IMR-90 (cell line): ENCODE results near the gene GAREM1. TPM values are rescaled to one million over a fixed set of nuclear protein-coding genes. Genes with fewer than 3 reads are reported as not detected.
"Not testable (repeated sequence)": the region's sequence is repeated elsewhere in the genome, so short reads cannot be mapped to it uniquely, and the experiment has no call there.

Source experiments
- ATAC-seq: fragments of 200-7000 bp; cut with Tn5 transposase; 2 replicates; pipeline ENCODE4 v1.9.1; 2020; ENCODE audit warnings: low read depth, mild to moderate bottlenecking, moderate library complexity
- BruUV-seq: library from RNA; stranded (reverse); fragments of 400-500 nt; replicated peaks from 2 replicates; lab custom pipeline; 2021; lab: Mats Ljungman, UMichigan
- CTCF ChIA-PET: fragments of 300-600 bp; formaldehyde crosslinking; extraction: SDS; loops from one replicate; lab custom pipeline; 2021; ENCODE audit warnings: antibody characterized with exemption; lab: Yijun Ruan, JAX
- POLR2A ChIA-PET: fragments of 300-600 bp; sonication (Branson Sonifier 250); formaldehyde crosslinking; loops from one replicate; lab custom pipeline; 2022; ENCODE audit warnings: antibody characterized with exemption; ENCODE audit not compliant: unreplicated experiment; lab: Charles Lee
- DNase-seq: peaks from one replicate; pipeline ENCODE4 v3.0.0; 2013
- H2AFZ ChIP-seq: replicated peaks from 2 replicates; pipeline ENCODE3; 2013; ENCODE audit warnings: low read length, mild to moderate bottlenecking; ENCODE audit not compliant: poor library complexity
- H2AK5ac ChIP-seq: 2 replicates; pipeline ENCODE4 v1.6.1; 2013; ENCODE audit warnings: low read depth, low read length, inconsistent platforms
- H2AK9ac ChIP-seq: replicated peaks from 2 replicates; pipeline ENCODE3; 2013; ENCODE audit warnings: mild to moderate bottlenecking, low read depth, low read length, moderate library complexity; ENCODE audit not compliant: poor library complexity
- H2BK120ac ChIP-seq: 2 replicates; pipeline ENCODE4 v1.6.1; 2013; ENCODE audit warnings: low read depth, low read length, inconsistent platforms
- H2BK15ac ChIP-seq: 3 replicates; pipeline ENCODE4 v1.6.1; 2013; ENCODE audit warnings: low read depth, low read length, inconsistent platforms
- H2BK20ac ChIP-seq: 2 replicates; pipeline ENCODE4 v1.6.1; 2013; ENCODE audit warnings: low read depth, mild to moderate bottlenecking, inconsistent platforms, low read length, moderate library complexity
- H2BK5ac ChIP-seq: 2 replicates; pipeline ENCODE4 v1.6.1; 2013; ENCODE audit warnings: mild to moderate bottlenecking, low read depth, low read length, inconsistent platforms; ENCODE audit not compliant: poor library complexity, severe bottlenecking
- H3K14ac ChIP-seq: replicated peaks from 2 replicates; pipeline ENCODE4 v1.6.1; 2013; ENCODE audit warnings: low read depth, low read length, inconsistent platforms
- H3K18ac ChIP-seq: 2 replicates; pipeline ENCODE4 v1.6.1; 2013; ENCODE audit warnings: low read depth, low read length, control low read depth
- H3K23ac ChIP-seq: 2 replicates; pipeline ENCODE4 v1.6.1; 2013; ENCODE audit warnings: low read depth, low read length, inconsistent platforms
- H3K27ac ChIP-seq: 2 replicates; pipeline ENCODE4 v1.5.1; 2013; ENCODE audit warnings: mild to moderate bottlenecking, control low read depth, low read length; ENCODE audit not compliant: insufficient read depth
- H3K27me3 ChIP-seq: 2 replicates; pipeline ENCODE4 v1.6.1; 2013; ENCODE audit warnings: low read length; ENCODE audit not compliant: control insufficient read depth, insufficient read depth
- H3K36me3 ChIP-seq: 2 replicates; pipeline ENCODE4 v1.6.1; 2013; ENCODE audit warnings: low read length, mixed read lengths; ENCODE audit not compliant: control insufficient read depth, insufficient read depth
- H3K4ac ChIP-seq: 2 replicates; pipeline ENCODE4 v1.6.1; 2013; ENCODE audit warnings: low read depth, low read length, inconsistent platforms
- H3K4me1 ChIP-seq: 2 replicates; pipeline ENCODE4 v1.6.1; 2013; ENCODE audit warnings: low read length, mixed read lengths; ENCODE audit not compliant: control insufficient read depth, insufficient read depth
- H3K4me2 ChIP-seq: 2 replicates; pipeline ENCODE4 v1.6.1; 2013; ENCODE audit warnings: low read depth, mild to moderate bottlenecking, control low read depth, low read length, moderate library complexity
- H3K4me3 ChIP-seq: 2 replicates; pipeline ENCODE4 v1.5.1; 2013; ENCODE audit warnings: low read depth, mild to moderate bottlenecking, control low read depth, low read length, moderate library complexity; ENCODE audit not compliant: insufficient read depth
- H3K56ac ChIP-seq: 2 replicates; pipeline ENCODE4 v1.6.1; 2013; ENCODE audit warnings: low read length, inconsistent platforms; ENCODE audit not compliant: insufficient read depth; ENCODE audit errors: extremely low read depth
- H3K79me1 ChIP-seq, 2 experiments: 2 replicates each; pipeline ENCODE4 v1.6.1; 2013; ENCODE audit warnings: low read length in 2 of 2, inconsistent platforms in 1 of 2, low read depth in 1 of 2
- H3K9ac ChIP-seq: 2 replicates; pipeline ENCODE4 v1.6.1; 2013; ENCODE audit warnings: low read depth, low read length, control low read depth
- H3K9me1 ChIP-seq: 2 replicates; pipeline ENCODE4 v1.6.1; 2013; ENCODE audit warnings: low read length, inconsistent platforms; ENCODE audit not compliant: insufficient read depth
- H3K9me3 ChIP-seq: 2 replicates; pipeline ENCODE4 v1.6.1; 2013; ENCODE audit warnings: low read length; ENCODE audit not compliant: control insufficient read depth, insufficient read depth
- H4K20me1 ChIP-seq: 2 replicates; pipeline ENCODE4 v1.6.1; 2013; ENCODE audit warnings: low read length, inconsistent platforms; ENCODE audit not compliant: insufficient read depth
- H4K5ac ChIP-seq: 2 replicates; pipeline ENCODE4 v1.6.1; 2013; ENCODE audit warnings: mild to moderate bottlenecking, low read depth, low read length, control low read depth
- H4K8ac ChIP-seq, 2 experiments: 2 replicates each; pipeline ENCODE4 v1.6.1; 2013; ENCODE audit warnings: low read depth in 2 of 2, low read length in 2 of 2, control low read depth in 1 of 2, inconsistent platforms in 1 of 2
- H4K91ac ChIP-seq: 2 replicates; pipeline ENCODE4 v1.6.1; 2013; ENCODE audit warnings: low read depth, low read length, inconsistent platforms; ENCODE audit not compliant: insufficient read depth
- CEBPB ChIP-seq: IDR thresholded peaks from 2 replicates; pipeline ENCODE4 v1.6.1; 2012; ENCODE audit warnings: low read depth, low read length, improper control_type of control experiment
- ELK1 ChIP-seq: fragments of 150-350 bp; IDR thresholded peaks from 2 replicates; pipeline ENCODE4 v1.6.1; 2016; ENCODE audit warnings: low read depth, mild to moderate bottlenecking, low read length, moderate library complexity, borderline replicate concordance
- MAFK ChIP-seq: IDR thresholded peaks from 2 replicates; pipeline ENCODE4 v1.6.1; 2012; ENCODE audit warnings: low read depth, low read length, improper control_type of control experiment
- MAZ ChIP-seq: IDR thresholded peaks from 2 replicates; pipeline ENCODE4 v1.6.1; 2012; ENCODE audit warnings: low read depth, mild to moderate bottlenecking, low read length, improper control_type of control experiment, moderate library complexity, borderline replicate concordance
- RCOR1 ChIP-seq: IDR thresholded peaks from 2 replicates; pipeline ENCODE4 v1.6.1; 2012; ENCODE audit warnings: mild to moderate bottlenecking, low read length, improper control_type of control experiment; ENCODE audit not compliant: insufficient replicate concordance
- WGBS, 2 experiments: methylation state at CpG; one replicate each; pipeline versions ENCODE4 v1.1.5 to v1.1.7; 2013; ENCODE audit warnings: missing lambda C conversion rate in 2 of 2; ENCODE audit not compliant: insufficient read length in 1 of 2; ENCODE audit errors: extremely low coverage in 2 of 2; 5-methylcytosine and 5-hydroxymethylcytosine counted together
- dilution Hi-C: fragments of 300-500 bp; cut with HindIII; formaldehyde crosslinking; loops from one replicate; pipeline ENCODE4 v1.14.3; 2018; ENCODE audit warnings: low sequenced_read_pairs; ENCODE audit not compliant: unreplicated experiment
- in situ Hi-C: fragments of 300-500 bp; cut with MboI; formaldehyde crosslinking; loops from 3 replicates; pipeline ENCODE4 v1.14.3; 2019; ENCODE audit warnings: low sequenced_read_pairs, inconsistent platforms, mixed read lengths
- intact Hi-C: fragments of 100-400 bp; cut with micrococcal nuclease; formaldehyde crosslinking; loops from 2 replicates; pipeline ENCODE4 v1.10.0; 2022
- polyA plus RNA-seq, 3 experiments: library from polyadenylated mRNA; depleted of rRNA; stranded (reverse); fragments of >200 nt; gene quantifications; 2 replicates each; pipeline ENCODE4 v1.2.3, GENCODE V29; 2012; ENCODE audit warnings: low replicate concordance in 1 of 3
- total RNA-seq: library from RNA; depleted of rRNA; stranded (reverse); fragments of >200 nt; gene quantifications from 2 replicates; pipeline ENCODE4 v1.2.3, GENCODE V29; 2012

The GAREM1 gene
- total and polyA plus RNA-seq, 2 of the 4 experiments (the other 2 are of a cell fraction) = 1.4 to 2.3 TPM

GRCh38 chr18:32476106-32476505, 5.4 kb upstream of the GAREM1 start:
- Histone ChIP-seq H4K5ac (no peak overlapping the region), H4K91ac (no peak overlapping the region), H2BK20ac (no peak overlapping the region), H2BK15ac (no peak overlapping the region), H3K18ac (no peak overlapping the region), H4K20me1 (no peaks in the 10 kb centered on the region), H3K4me1 (no peaks in the 10 kb centered on the region; the same call in 1 of the 2 replicates), H3K27me3 (peaks cover 11% of the 10 kb centered on the region), H2BK120ac (no peak overlapping the region), H3K27ac (no peak overlapping the region), H2AFZ (no peak overlapping the region), H3K36me3 (no peaks in the 10 kb centered on the region), H2AK9ac (no peak overlapping the region), H2BK5ac (no peak overlapping the region), H3K9me3 (no peaks in the 10 kb centered on the region), H3K56ac (no peak overlapping the region), H3K9me1 (no peaks in the 10 kb centered on the region; the same call in 1 of the 2 replicates), H3K9ac (no peak overlapping the region), H2AK5ac (no peak overlapping the region), H3K4me3 (no peak overlapping the region), H3K14ac (no peak overlapping the region), H3K79me1 (no peaks in the 10 kb centered on the region), H3K4ac (no peak overlapping the region), H3K4me2 (no peak overlapping the region), H4K8ac (no peak overlapping the region), H3K23ac (no peak overlapping the region)
- ATAC-seq = no peak
- intact Hi-C loops = no loop called here
- dilution Hi-C loops = no loop called here
- POLR2A ChIA-PET = no interaction called here
- no TSS peak for BruUV-seq
- CTCF ChIA-PET = no interaction called here
- in situ Hi-C loops = no loop called here
- no CpG with 5 or more reads among the region's 2 CpGs for WGBS, 2 experiments
- TF ChIP-seq RCOR1 (no peak), ELK1 (no peak), MAZ (no peak), MAFK (no peak), CEBPB (no peak)
- no peak for DNase-seq

- 84% methylated on average over 8 of the region's 12 CpGs; no CpG with 5 or more reads in 1 of the 2 experiments for WGBS, 2 experiments
- H3K79me1 ChIP-seq, H3K9me3 ChIP-seq, BruUV-seq, H2BK5ac ChIP-seq, H4K8ac ChIP-seq, H3K18ac ChIP-seq, H3K4ac ChIP-seq, H3K4me3 ChIP-seq, intact Hi-C loops, H2BK120ac ChIP-seq, H2AFZ ChIP-seq, H3K9ac ChIP-seq, H3K4me1 ChIP-seq, H3K14ac ChIP-seq, in situ Hi-C loops, H4K20me1 ChIP-seq, H2BK15ac ChIP-seq, H3K9me1 ChIP-seq, ATAC-seq, dilution Hi-C loops, H4K91ac ChIP-seq, H2BK20ac ChIP-seq, H2AK5ac ChIP-seq, H3K36me3 ChIP-seq, DNase-seq, H3K27ac ChIP-seq, POLR2A ChIA-PET, H3K56ac ChIP-seq, H4K5ac ChIP-seq, H2AK9ac ChIP-seq, H3K4me2 ChIP-seq, H3K23ac ChIP-seq: not testable (repeated sequence)
- peaks cover 11% of the 10 kb centered on the region for H3K27me3 ChIP-seq
- CTCF ChIA-PET = interaction anchor here (1.5 kb wide), 1 partner anchor 185 kb away, joined by 5 read pairs; no protein-coding TSS in a partner anchor
These were observed 4.4 kb upstream of the GAREM1 start for GRCh38 chr18:32475069-32475468.
